Aorta (tissue), 5 donors: Measurements from ENCODE around the gene DECR2. TPM values are rescaled to one million over a fixed set of nuclear protein-coding genes. Genes with fewer than 3 reads are reported as not detected.
"Not testable (repeated sequence)": the region's sequence is repeated elsewhere in the genome, so short reads cannot be mapped to it uniquely, and the experiment has no call there.

Experiments used
- ATAC-seq: fragments of 200-7000 bp; cut with Tn5 transposase; one replicate; pipeline ENCODE4 v1.9.1; 2022; ENCODE audit warnings: moderate library complexity; ENCODE audit not compliant: low FRiP score
- DNase-seq, 2 donors: peaks; one replicate each; pipeline ENCODE4 v3.0.0-alpha.2; 2020
- H3K27ac ChIP-seq, 2 donors: one replicate each; pipeline ENCODE4 v1.5.1; 2013; ENCODE audit warnings: low read length in 2 of 2, mild to moderate bottlenecking in 2 of 2, moderate library complexity in 2 of 2, control low read depth in 1 of 2, inconsistent platforms in 1 of 2, low read depth in 1 of 2
- H3K27me3 ChIP-seq, 2 donors: one replicate each; pipeline ENCODE4 v1.6.1; 2013; ENCODE audit warnings: control low read depth in 1 of 2, low read length in 1 of 2, mild to moderate bottlenecking in 1 of 2, moderate library complexity in 1 of 2; ENCODE audit not compliant: insufficient read depth in 2 of 2, control insufficient read depth in 1 of 2
- H3K36me3 ChIP-seq, 2 donors: one replicate each; pipeline ENCODE4 v1.6.1; 2013; ENCODE audit warnings: control low read depth in 1 of 2, low read length in 1 of 2, mild to moderate bottlenecking in 1 of 2; ENCODE audit not compliant: insufficient read depth in 2 of 2, control insufficient read depth in 1 of 2
- H3K4me1 ChIP-seq, 2 donors: one replicate each; pipeline ENCODE4 v1.6.1; 2013; ENCODE audit warnings: low read length in 2 of 2, control low read depth in 1 of 2, mild to moderate bottlenecking in 1 of 2, moderate library complexity in 1 of 2; ENCODE audit not compliant: insufficient read depth in 2 of 2, control insufficient read depth in 1 of 2
- H3K4me3 ChIP-seq, 2 donors: one replicate each; pipeline ENCODE4 v1.5.1; 2013; ENCODE audit warnings: low read length in 2 of 2, control low read depth in 1 of 2, mild to moderate bottlenecking in 1 of 2
- H3K9me3 ChIP-seq: one replicate; pipeline ENCODE4 v1.6.1; 2013; ENCODE audit warnings: mild to moderate bottlenecking, low read length; ENCODE audit not compliant: control insufficient read depth
- WGBS, 2 donors: extraction: QIAGEN DNeasy Blood & Tissue Kit; methylation state at CpG; one replicate each; pipeline ENCODE4 v1.1.7; 2013; 5-methylcytosine and 5-hydroxymethylcytosine counted together
- intact Hi-C, 2 donors: fragments of 100-400 bp; cut with DNase I; formaldehyde crosslinking; loops; one replicate each; pipeline versions ENCODE4 v1.14.2 to v1.15.0; 2022
- polyA plus RNA-seq, 2 donors: library from polyadenylated mRNA; stranded (reverse); fragments of 200-250 nt; gene quantifications; one replicate each; pipeline ENCODE4 v1.2.3, GENCODE V29; 2013
- total RNA-seq, 2 donors: library from RNA; stranded (reverse); fragmentation: NEBNext Ultra II Directional; extraction: Animal tissue kit (Norgen Biotek cat#: 25700); gene quantifications; one replicate each; pipeline ENCODE4 v1.2.1, GENCODE V29; 2021
- donor health status: healthy with polysubstance abuse.
- donor health status: Bipolar disorder and iron deficiency.
- donor health status: DM: no; HTN: no; CAD: no.
- donor health status: DM: no; HTN: no; CAD: no.
- donor health status: DM: yes; HTN: yes; CAD: no.

Gene DECR2
- total and polyA plus RNA-seq, 4 donors: 10.9 to 21.8 (median 16.0) TPM

- intact Hi-C loops: loop anchor here (5.0 kb wide), 1 partner anchor 253 kb away; no protein-coding TSS in a partner anchor
- WGBS, 2 donors: 94 to 96% methylated on average over 47 of the region's 47 CpGs
- no peak for ATAC-seq
These were observed 41.6 kb upstream of the DECR2 start for GRCh38 chr16:359871-360697.

GRCh38 chr16:360698-361336 is 40.9 kb upstream of the DECR2 start:
- H3K4me3 ChIP-seq: no peak overlapping the region
- 93% methylated on average over 47 of the region's 47 CpGs for WGBS, 2 donors

More at GRCh38 chr16:359871-360697, 41.6 kb upstream of the DECR2 start:
- Histone ChIP-seq H3K36me3 (no peaks in the 10 kb centered on the region), H3K27me3 (no peaks in the 10 kb centered on the region), H3K9me3 (no peaks in the 10 kb centered on the region), H3K4me1 (no peaks in the 10 kb centered on the region), H3K4me3 (no peak overlapping the region), H3K27ac (no peak overlapping the region)
- DNase-seq: peak in 1 of 2 donors; percentile 74

DNA sequence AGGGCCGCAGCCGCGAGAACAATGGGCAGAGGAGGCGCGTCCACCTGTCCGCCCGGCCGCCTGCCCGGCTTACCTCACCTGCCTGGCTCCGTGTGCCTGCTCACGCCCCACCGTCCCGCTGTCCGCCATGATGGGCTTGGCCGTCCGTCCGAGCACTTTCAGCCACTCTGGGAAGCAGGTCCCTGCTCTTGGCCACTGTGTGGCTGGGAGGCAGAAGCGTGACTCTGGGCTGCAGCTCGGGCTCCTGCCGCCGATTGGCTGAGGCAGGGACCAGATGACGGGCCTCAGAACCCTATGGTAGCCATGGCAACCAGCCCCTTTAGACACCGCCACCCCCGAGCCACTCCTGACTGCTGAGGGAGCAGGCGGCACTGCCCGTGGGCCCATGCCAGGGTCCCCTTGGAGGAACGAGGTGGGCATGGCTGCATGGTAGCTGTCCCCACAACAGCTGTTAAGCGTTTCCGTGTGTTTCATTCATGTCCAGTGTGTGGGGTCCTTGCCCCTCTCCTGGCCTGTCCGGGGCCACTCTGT is 40.3 kb upstream of the DECR2 start:
- intact Hi-C loops: loop anchor here (5.0 kb wide), 1 partner anchor 254 kb away; no protein-coding TSS in a partner anchor
- WGBS, 2 donors: 83 to 84% methylated on average over 30 of the region's 30 CpGs
- Histone ChIP-seq H3K9me3 (no peaks in the 10 kb centered on the region), H3K4me1 (no peaks in the 10 kb centered on the region), H3K27me3 (no peaks in the 10 kb centered on the region), H3K27ac (no peak overlapping the region), H3K36me3 (no peaks in the 10 kb centered on the region), H3K4me3 (no peak overlapping the region)
- DNase-seq: no peak
- no peak for ATAC-seq

More at GRCh38 chr16:360698-361336, 40.9 kb upstream of the DECR2 start:
- intact Hi-C loops: loop anchor here (5.0 kb wide), 1 partner anchor 254 kb away; no protein-coding TSS in a partner anchor
- H3K27me3 ChIP-seq: no peaks in the 10 kb centered on the region
- no peaks in the 10 kb centered on the region for H3K9me3 ChIP-seq
- no peaks in the 10 kb centered on the region for H3K36me3 ChIP-seq
- ATAC-seq (no peak), DNase-seq (no peak)
- H3K4me1 ChIP-seq: no peaks in the 10 kb centered on the region
- H3K27ac ChIP-seq: no peak overlapping the region

DNA sequence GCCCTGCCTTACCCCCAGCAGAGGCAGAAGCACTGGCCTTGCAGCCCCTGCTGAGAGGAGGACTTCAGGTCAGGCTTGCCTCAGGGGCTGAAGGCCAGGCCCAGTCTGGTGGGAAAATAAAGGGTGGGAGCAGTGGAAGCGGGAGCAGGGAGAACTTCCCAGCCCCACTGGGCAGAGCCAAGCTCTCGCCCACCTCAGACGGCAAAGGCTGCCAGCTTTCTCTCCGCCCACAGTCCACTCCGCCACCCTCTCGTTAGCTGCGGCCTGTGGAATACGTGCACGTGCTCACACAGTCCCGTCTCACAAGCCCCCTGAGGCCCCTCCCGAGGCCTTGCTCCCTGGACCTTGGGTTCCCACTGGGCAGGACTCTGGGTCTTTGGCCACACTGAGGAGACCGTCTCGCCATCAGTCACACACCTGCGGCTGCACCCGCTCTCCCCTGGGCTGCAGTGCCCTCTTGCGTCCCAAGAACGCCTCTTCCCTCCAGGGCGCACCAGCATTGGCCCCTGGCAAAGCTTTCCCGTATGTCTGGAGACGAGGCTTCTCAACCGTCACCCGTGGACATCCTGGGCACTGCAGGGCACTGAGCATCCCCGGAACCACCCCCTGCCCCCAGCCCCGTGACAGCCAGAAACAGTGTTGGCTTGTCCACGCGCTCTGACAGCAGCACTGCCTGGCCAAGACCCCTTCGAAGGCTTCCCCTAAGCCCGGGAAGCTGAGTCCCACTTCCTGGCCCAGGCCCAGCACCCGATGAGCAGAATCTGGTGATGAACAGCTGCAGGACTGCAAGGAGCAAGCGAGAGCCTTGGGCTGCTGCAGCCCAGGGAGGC is 39.6 kb upstream of the DECR2 start:
- intact Hi-C loops: loop anchor here (5.0 kb wide), 1 partner anchor 255 kb away; no protein-coding TSS in a partner anchor
- H3K27me3 ChIP-seq: no peaks in the 10 kb centered on the region
- no peak overlapping the region for H3K4me3 ChIP-seq
- H3K9me3 ChIP-seq: no peaks in the 10 kb centered on the region
- ATAC-seq: peak; percentile 50
- WGBS, 2 donors: 17 to 21% methylated on average over 30 of the region's 30 CpGs
- peak; percentile 78 to 87 for DNase-seq
- peaks cover 0 to 1% of the 10 kb centered on the region in 2 donors for H3K36me3 ChIP-seq
- no peaks in the 10 kb centered on the region for H3K4me1 ChIP-seq
- H3K27ac ChIP-seq: no peak overlapping the region

DNA sequence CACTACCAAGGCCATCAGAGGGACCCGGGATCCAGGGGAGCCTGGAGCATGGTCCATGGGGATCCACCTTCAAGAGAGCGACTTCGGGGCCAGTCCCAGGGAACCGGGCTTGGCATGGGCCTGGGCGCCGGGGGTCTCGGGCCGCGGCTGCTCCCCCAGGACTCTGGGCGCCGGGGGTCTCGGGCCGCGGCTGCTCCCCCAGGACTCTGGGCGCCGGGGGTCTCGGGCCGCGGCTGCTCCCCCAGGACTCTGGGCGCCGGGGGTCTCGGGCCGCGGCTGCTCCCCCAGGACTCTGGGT is 39.0 kb upstream of the DECR2 start:
- H3K4me1 ChIP-seq, H3K27me3 ChIP-seq, H3K9me3 ChIP-seq, H3K27ac ChIP-seq, H3K36me3 ChIP-seq, ATAC-seq, DNase-seq, H3K4me3 ChIP-seq: not testable (repeated sequence)
- 79 to 85% methylated on average over 4 to 24 of the region's 24 CpGs for WGBS, 2 donors
- intact Hi-C loops: loop anchor here (5.0 kb wide), 1 partner anchor 255 kb away; no protein-coding TSS in a partner anchor

GRCh38 chr16:363110-363765 is 38.4 kb upstream of the DECR2 start:
- Histone ChIP-seq H3K4me1 (no peaks in the 10 kb centered on the region), H3K36me3 (peaks cover 0 to 4% of the 10 kb centered on the region in 2 donors), H3K4me3 (no peak overlapping the region), H3K27ac (no peak overlapping the region), H3K27me3 (no peaks in the 10 kb centered on the region), H3K9me3 (no peaks in the 10 kb centered on the region)
- 52 to 56% methylated on average over 20 of the region's 20 CpGs for WGBS, 2 donors
- intact Hi-C loops: loop anchor here (5.0 kb wide), 1 partner anchor 256 kb away; no protein-coding TSS in a partner anchor
- ATAC-seq (no peak), DNase-seq (no peak)

GRCh38 chr16:363766-364490 is 37.8 kb upstream of the DECR2 start:
- no peak for ATAC-seq
- WGBS, 2 donors: 28 to 29% methylated on average over 20 to 24 of the region's 24 CpGs
- Histone ChIP-seq H3K4me1 (no peaks in the 10 kb centered on the region), H3K36me3 (peaks cover 0 to 4% of the 10 kb centered on the region in 2 donors), H3K27ac (no peak overlapping the region), H3K4me3 (no peak overlapping the region), H3K9me3 (no peaks in the 10 kb centered on the region), H3K27me3 (no peaks in the 10 kb centered on the region)
- intact Hi-C loops: loop anchor here (5.0 kb wide), 1 partner anchor 257 kb away; no protein-coding TSS in a partner anchor
- DNase-seq: no peak
